Caki2 (cell line): ENCODE results near the gene EHD1. TPM values are rescaled to one million over a fixed set of nuclear protein-coding genes. Genes with fewer than 3 reads are reported as not detected.

Source experiments
- total RNA-seq: library from RNA; depleted of rRNA; stranded (reverse); fragments of >200 nt; shearing (Covaris generic); gene quantifications from 2 replicates; pipeline ENCODE4 v1.2.3, GENCODE V29; 2014; ENCODE audit warnings: low replicate concordance; rRNA removed

Gene EHD1
- total RNA-seq, 1 experiment from 2014 or later = 53.4 TPM

Other genes with a start within 250 kb of the EHD1 start
- gene NRXN2, start 155.4 kb downstream of the EHD1 start, total RNA-seq = 2.2 and 22.7 TPM in 2 replicates
- gene RASGRP2, start 134.5 kb downstream of the EHD1 start, total RNA-seq = not detected in 2 replicates
- 0.23 TPM in 1 of 2 replicates, not detected in the other for gene PYGM, start 118.6 kb downstream of the EHD1 start, total RNA-seq
- gene SF1, start 100.1 kb downstream of the EHD1 start, total RNA-seq = 43.2 and 95.5 TPM in 2 replicates
- 12.9 and 14.4 TPM in 2 replicates for gene MAP4K2, start 75.4 kb downstream of the EHD1 start, total RNA-seq
- gene MEN1, start 68.1 kb downstream of the EHD1 start, total RNA-seq = 5.3 and 5.4 TPM in 2 replicates
- gene CDC42BPG, start 34.0 kb downstream of the EHD1 start, total RNA-seq = 0.12 and 1.1 TPM in 2 replicates
- 4.8 and 11.1 TPM in 2 replicates for gene ATG2A, start 38.6 kb upstream of the EHD1 start, total RNA-seq
- gene PPP2R5B, start 46.1 kb upstream of the EHD1 start, total RNA-seq = 13.2 and 16.0 TPM in 2 replicates
- gene GPHA2, start 57.3 kb upstream of the EHD1 start, total RNA-seq = not detected in 2 replicates
- 0.38 TPM in 1 of 2 replicates, not detected in the other for gene MAJIN, start 93.5 kb upstream of the EHD1 start, total RNA-seq
- gene BATF2, start 118.3 kb upstream of the EHD1 start, total RNA-seq = 2.3 TPM in 1 of 2 replicates, not detected in the other
- 118 and 140 TPM in 2 replicates for gene ARL2, start 135.5 kb upstream of the EHD1 start, total RNA-seq
- gene SNX15, start 148.8 kb upstream of the EHD1 start, total RNA-seq = 14.2 and 16.8 TPM in 2 replicates
- gene SAC3D1, start 162.6 kb upstream of the EHD1 start, total RNA-seq = 63.6 and 72.7 TPM in 2 replicates
- gene NAALADL1, start 179.9 kb upstream of the EHD1 start, total RNA-seq = 0.88 TPM in 1 of 2 replicates, not detected in the other
- gene CDCA5, start 205.4 kb upstream of the EHD1 start, total RNA-seq = 41.7 and 63.4 TPM in 2 replicates
- gene ZFPL1, start 205.6 kb upstream of the EHD1 start, total RNA-seq = 39.6 and 78.3 TPM in 2 replicates
- gene VPS51, start 217.6 kb upstream of the EHD1 start, total RNA-seq = 115 and 146 TPM in 2 replicates
- gene TM7SF2, start 233.3 kb upstream of the EHD1 start, total RNA-seq = 8.1 and 19.1 TPM in 2 replicates
- 11.4 and 16.5 TPM in 2 replicates for gene ZNHIT2, start 239.1 kb upstream of the EHD1 start, total RNA-seq
- gene FAU, start 243.5 kb upstream of the EHD1 start, total RNA-seq = 139 and 153 TPM in 2 replicates
- gene MRPL49, start 243.7 kb upstream of the EHD1 start, total RNA-seq = 66.7 and 84.9 TPM in 2 replicates